Thymus (tissue), 11 donors: ENCODE results near the gene PLD3. TPM values are rescaled to one million over a fixed set of nuclear protein-coding genes. Genes with fewer than 3 reads are reported as not detected.

Source experiments
- DNase-seq, 9 donors: peaks; one replicate each; pipeline ENCODE4 v3.0.0-alpha.2; 2013; ENCODE audit warnings: low spot score in 9 of 9, low read depth in 6 of 9, missing footprints in 1 of 9
- H3K27ac ChIP-seq, 2 donors: one replicate each; pipeline ENCODE4 v1.5.1; 2013; ENCODE audit warnings: control low read depth in 1 of 2, low read depth in 1 of 2, low read length in 1 of 2, mild to moderate bottlenecking in 1 of 2, moderate library complexity in 1 of 2
- H3K27me3 ChIP-seq, 2 donors: one replicate each; pipeline ENCODE4 v1.5.1; 2013; ENCODE audit warnings: low read length in 1 of 2; ENCODE audit not compliant: control insufficient read depth in 2 of 2, insufficient read depth in 1 of 2
- H3K36me3 ChIP-seq, 2 donors: one replicate each; pipeline ENCODE4 v1.5.1; 2013; ENCODE audit warnings: low read length in 1 of 2, mild to moderate bottlenecking in 1 of 2, moderate library complexity in 1 of 2; ENCODE audit not compliant: control insufficient read depth in 2 of 2, insufficient read depth in 2 of 2
- H3K4me1 ChIP-seq, 2 donors: one replicate each; pipeline ENCODE4 v1.5.1; 2013; ENCODE audit warnings: low read length in 2 of 2; ENCODE audit not compliant: control insufficient read depth in 2 of 2, insufficient read depth in 2 of 2
- H3K4me3 ChIP-seq, 2 donors: one replicate each; pipeline ENCODE4 v1.5.1; 2013; ENCODE audit warnings: low read length in 2 of 2, control low read depth in 1 of 2, mild to moderate bottlenecking in 1 of 2
- H3K9me3 ChIP-seq, 2 donors: one replicate each; pipeline ENCODE4 v1.5.1; 2013; ENCODE audit warnings: low read length in 1 of 2, mild to moderate bottlenecking in 1 of 2; ENCODE audit not compliant: control insufficient read depth in 2 of 2, insufficient read depth in 1 of 2
- WGBS: extraction: QIAGEN DNeasy Blood & Tissue Kit; methylation state at CpG from one replicate; pipeline ENCODE4 v1.1.7; 2013; 5-methylcytosine and 5-hydroxymethylcytosine counted together
- polyA plus RNA-seq: library from polyadenylated mRNA; stranded (reverse); fragments of 200-250 nt; gene quantifications from one replicate; pipeline ENCODE4 v1.2.3, GENCODE V29; 2013
- total RNA-seq: library from RNA; stranded (reverse); fragments of 120-200 nt; gene quantifications from one replicate; pipeline ENCODE4 v1.2.4, GENCODE V29; 2013
- donor health status: healthy.

Gene PLD3
- total and polyA plus RNA-seq, 2 donors: 70.3 to 108 TPM

- DNase-seq: no peak
Observed at GRCh38 chr19:40312533-40312932, 36.0 kb upstream of the PLD3 start.

GRCh38 chr19:40313229-40313983 is 35.1 kb upstream of the PLD3 start:
- no peak overlapping the region for H3K4me3 ChIP-seq
- H3K4me1 ChIP-seq: no peaks in the 10 kb centered on the region
- no peak overlapping the region for H3K27ac ChIP-seq
- peaks cover 2 to 17% of the 10 kb centered on the region in 2 donors for H3K36me3 ChIP-seq
- 99% methylated on average over 9 of the region's 9 CpGs for WGBS
- H3K9me3 ChIP-seq: no peaks in the 10 kb centered on the region
- H3K27me3 ChIP-seq: no peaks in the 10 kb centered on the region
- DNase-seq: no peak

More at GRCh38 chr19:40312533-40312932, 36.0 kb upstream of the PLD3 start:
- no peak overlapping the region for H3K27ac ChIP-seq
- H3K4me3 ChIP-seq: no peak overlapping the region
- H3K36me3 ChIP-seq: peaks cover 0 to 9% of the 10 kb centered on the region in 2 donors
- no peaks in the 10 kb centered on the region for H3K4me1 ChIP-seq
- H3K27me3 ChIP-seq: no peaks in the 10 kb centered on the region
- no peaks in the 10 kb centered on the region for H3K9me3 ChIP-seq
- whole genome bisulfite sequencing: 31% methylated on average over 2 of the region's 2 CpGs

- no peak for DNase-seq
- Histone ChIP-seq H3K9me3 (no peaks in the 10 kb centered on the region), H3K4me3 (no peak overlapping the region), H3K27ac (no peak overlapping the region), H3K4me1 (no peaks in the 10 kb centered on the region), H3K36me3 (peaks cover 6 to 21% of the 10 kb centered on the region in 2 donors), H3K27me3 (no peaks in the 10 kb centered on the region)
- 89% methylated on average over 2 of the region's 2 CpGs for WGBS
Observed at GRCh38 chr19:40314656-40315055, 33.8 kb upstream of the PLD3 start.

GRCh38 chr19:40315812-40316470 is 32.6 kb upstream of the PLD3 start:
- no peak for DNase-seq
- WGBS: 95% methylated on average over 5 of the region's 5 CpGs

GRCh38 chr19:40317338-40317737 is 31.2 kb upstream of the PLD3 start:
- peaks cover 24 to 48% of the 10 kb centered on the region in 2 donors for H3K36me3 ChIP-seq
- DNase-seq: no peak
- H3K4me1 ChIP-seq: no peaks in the 10 kb centered on the region
- H3K9me3 ChIP-seq: no peaks in the 10 kb centered on the region
- H3K4me3 ChIP-seq: no peak overlapping the region
- H3K27ac ChIP-seq: no peak overlapping the region
- 96% methylated on average over 7 of the region's 7 CpGs for WGBS
- no peaks in the 10 kb centered on the region for H3K27me3 ChIP-seq

More at GRCh38 chr19:40315812-40316470, 32.6 kb upstream of the PLD3 start:
- H3K9me3 ChIP-seq: no peaks in the 10 kb centered on the region
- no peaks in the 10 kb centered on the region for H3K4me1 ChIP-seq
- no peak overlapping the region for H3K4me3 ChIP-seq
- H3K27ac ChIP-seq: no peak overlapping the region
- H3K27me3 ChIP-seq: no peaks in the 10 kb centered on the region
- H3K36me3 ChIP-seq: peaks cover 11 to 34% of the 10 kb centered on the region in 2 donors

- no peaks in the 10 kb centered on the region for H3K4me1 ChIP-seq
- no peaks in the 10 kb centered on the region for H3K27me3 ChIP-seq
- H3K27ac ChIP-seq: no peak overlapping the region
- WGBS: 95% methylated on average over 7 of the region's 7 CpGs
- no peak overlapping the region for H3K4me3 ChIP-seq
- DNase-seq: no peak
- H3K9me3 ChIP-seq: no peaks in the 10 kb centered on the region
- H3K36me3 ChIP-seq: peaks cover 45 to 74% of the 10 kb centered on the region in 2 donors
Observed at GRCh38 chr19:40320558-40320935, 27.9 kb upstream of the PLD3 start.

GRCh38 chr19:40321076-40321475 is 27.4 kb upstream of the PLD3 start:
- Histone ChIP-seq H3K4me1 (no peaks in the 10 kb centered on the region), H3K27ac (no peak overlapping the region), H3K9me3 (no peaks in the 10 kb centered on the region), H3K36me3 (peaks cover 50 to 78% of the 10 kb centered on the region in 2 donors), H3K4me3 (no peak overlapping the region), H3K27me3 (no peaks in the 10 kb centered on the region)
- WGBS: 98% methylated on average over 18 of the region's 18 CpGs
- DNase-seq: no peak

GRCh38 chr19:40321566-40322270 is 26.8 kb upstream of the PLD3 start:
- Histone ChIP-seq H3K4me3 (no peak overlapping the region), H3K27me3 (no peaks in the 10 kb centered on the region), H3K4me1 (no peaks in the 10 kb centered on the region), H3K27ac (no peak overlapping the region), H3K36me3 (peaks cover 56 to 81% of the 10 kb centered on the region in 2 donors), H3K9me3 (no peaks in the 10 kb centered on the region)
- 97% methylated on average over 27 of the region's 27 CpGs for WGBS
- DNase-seq: no peak

GRCh38 chr19:40322271-40322610 is 26.3 kb upstream of the PLD3 start:
- DNase-seq: no peak
- Histone ChIP-seq H3K9me3 (no peaks in the 10 kb centered on the region), H3K4me1 (no peaks in the 10 kb centered on the region), H3K4me3 (no peak overlapping the region), H3K27me3 (no peaks in the 10 kb centered on the region), H3K36me3 (peaks cover 58 to 81% of the 10 kb centered on the region in 2 donors), H3K27ac (no peak overlapping the region)
- WGBS: 96% methylated on average over 7 of the region's 7 CpGs
